Tibial nerve (tissue), 4 donors: ENCODE data around the gene GLTP.

ENCODE experiments used
- EP300 ChIP-seq, 2 donors: sonication (generic); formaldehyde crosslinking; IDR thresholded peaks; one replicate each; pipeline ENCODE4 v1.6.1; 2017; ENCODE audit warnings: antibody characterized with exemption in 2 of 2, mild to moderate bottlenecking in 1 of 2
- POLR2A ChIP-seq, 2 donors: fragments of 450-650 bp; IDR thresholded peaks; one replicate each; pipeline ENCODE4 v1.6.1; 2017; ENCODE audit warnings: antibody characterized with exemption in 2 of 2, mild to moderate bottlenecking in 2 of 2, moderate library complexity in 2 of 2
- TF ChIP-seq, protein P1 (sequence below), 5 experiments: fragments of 200-600 bp in 3 of 5; fragments of 450-650 bp in 2 of 5; sonication (generic) in 3 of 5; IDR thresholded peaks; one replicate each; pipeline ENCODE4 v1.5.1; 2016 to 2019; ENCODE audit warnings: antibody characterized with exemption in 5 of 5, mild to moderate bottlenecking in 3 of 5, moderate library complexity in 2 of 5

DNA sequence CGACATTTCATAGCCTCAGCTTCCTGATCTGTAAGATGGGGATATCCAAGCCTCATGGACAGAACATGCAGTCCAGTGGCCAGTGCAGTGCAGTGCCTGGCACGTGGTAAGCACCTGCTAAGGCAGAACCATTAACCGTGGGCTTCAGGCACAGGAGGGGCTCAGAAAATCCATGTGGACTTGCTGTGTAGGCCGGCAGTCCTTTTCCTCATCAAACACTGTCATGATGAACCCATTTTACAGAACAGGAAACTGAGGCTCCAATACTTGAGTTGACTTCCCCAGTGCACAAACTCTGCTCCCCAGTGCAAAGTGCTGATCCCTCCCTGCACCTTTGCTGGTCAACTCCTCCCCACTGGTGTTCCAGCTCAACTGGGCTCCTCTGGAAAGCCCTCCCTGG is 65.1 kb downstream of the GLTP start:
- TF ChIP-seq POLR2A (IDR thresholded peaks at IDR 0.05): no peak
- TF ChIP-seq, protein P1, sequence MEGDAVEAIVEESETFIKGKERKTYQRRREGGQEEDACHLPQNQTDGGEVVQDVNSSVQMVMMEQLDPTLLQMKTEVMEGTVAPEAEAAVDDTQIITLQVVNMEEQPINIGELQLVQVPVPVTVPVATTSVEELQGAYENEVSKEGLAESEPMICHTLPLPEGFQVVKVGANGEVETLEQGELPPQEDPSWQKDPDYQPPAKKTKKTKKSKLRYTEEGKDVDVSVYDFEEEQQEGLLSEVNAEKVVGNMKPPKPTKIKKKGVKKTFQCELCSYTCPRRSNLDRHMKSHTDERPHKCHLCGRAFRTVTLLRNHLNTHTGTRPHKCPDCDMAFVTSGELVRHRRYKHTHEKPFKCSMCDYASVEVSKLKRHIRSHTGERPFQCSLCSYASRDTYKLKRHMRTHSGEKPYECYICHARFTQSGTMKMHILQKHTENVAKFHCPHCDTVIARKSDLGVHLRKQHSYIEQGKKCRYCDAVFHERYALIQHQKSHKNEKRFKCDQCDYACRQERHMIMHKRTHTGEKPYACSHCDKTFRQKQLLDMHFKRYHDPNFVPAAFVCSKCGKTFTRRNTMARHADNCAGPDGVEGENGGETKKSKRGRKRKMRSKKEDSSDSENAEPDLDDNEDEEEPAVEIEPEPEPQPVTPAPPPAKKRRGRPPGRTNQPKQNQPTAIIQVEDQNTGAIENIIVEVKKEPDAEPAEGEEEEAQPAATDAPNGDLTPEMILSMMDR (IDR thresholded peaks at IDR 0.05): no peak
- no peak for TF ChIP-seq EP300 (IDR thresholded peaks at IDR 0.05)
